GM12878 (cell line): Measurements from ENCODE around the gene KHDRBS1. TPM values are rescaled to one million over a fixed set of nuclear protein-coding genes. Genes with fewer than 3 reads are reported as not detected.

Experiments
- ATF7 ChIP-seq: fragments of 450-650 bp; IDR thresholded peaks from 2 replicates; pipeline ENCODE4 v1.6.1; 2016; ENCODE audit warnings: low read depth, mild to moderate bottlenecking
- BMI1 ChIP-seq: fragments of 450-650 bp; IDR thresholded peaks from 2 replicates; pipeline ENCODE4 v1.6.1; 2016; ENCODE audit warnings: mild to moderate bottlenecking, moderate library complexity, borderline replicate concordance
- CBX3 ChIP-seq: fragments of 200-600 bp; sonication (generic); IDR thresholded peaks from 2 replicates; pipeline ENCODE4 v1.6.1; 2016; ENCODE audit warnings: low read depth, borderline replicate concordance
- CHD2 ChIP-seq: IDR thresholded peaks from 2 replicates; pipeline ENCODE4 v1.6.1; 2011; ENCODE audit warnings: low read depth, low read length, improper control_type of control experiment, borderline replicate concordance
- HCFC1 ChIP-seq: fragments of 150-350 bp; IDR thresholded peaks from 2 replicates; pipeline ENCODE4 v1.6.1; 2014; ENCODE audit warnings: low read length
- HDGF ChIP-seq: fragments of 450-650 bp; IDR thresholded peaks from 2 replicates; pipeline ENCODE4 v1.6.1; 2016; ENCODE audit warnings: antibody characterized with exemption
- MXI1 ChIP-seq: fragments of 150-350 bp; IDR thresholded peaks from 2 replicates; pipeline ENCODE4 v1.6.1; 2011; ENCODE audit warnings: low read depth, mild to moderate bottlenecking, inconsistent platforms, low read length, improper control_type of control experiment
- NRF1 ChIP-seq: conservative IDR thresholded peaks from 2 replicates; pipeline ENCODE4 v1.6.1; 2011; ENCODE audit warnings: mild to moderate bottlenecking, low read depth, low read length, improper control_type of control experiment
- PML ChIP-seq: IDR thresholded peaks from 2 replicates; pipeline ENCODE4 v1.6.1; 2012; ENCODE audit warnings: low read length, inconsistent platforms
- POLR2AphosphoS5 ChIP-seq: IDR thresholded peaks from 2 replicates; pipeline ENCODE4 v1.6.1; 2011; ENCODE audit warnings: mild to moderate bottlenecking, low read length, inconsistent platforms
- RCOR1 ChIP-seq: conservative IDR thresholded peaks from 2 replicates; pipeline ENCODE4 v1.6.1; 2012; ENCODE audit warnings: low read depth, low read length, improper control_type of control experiment
- RELA ChIP-seq: fragments of 450-650 bp; IDR thresholded peaks from 2 replicates; pipeline ENCODE4 v1.8.0; 2014; ENCODE audit warnings: borderline replicate concordance; ENCODE audit not compliant: partially characterized antibody
- SMAD5 ChIP-seq: IDR thresholded peaks from 2 replicates; pipeline ENCODE4 v1.6.1; 2016; ENCODE audit warnings: antibody characterized with exemption, low read depth
- SMC3 ChIP-seq: IDR thresholded peaks from 2 replicates; pipeline ENCODE4 v1.6.1; 2011; ENCODE audit warnings: low read length, improper control_type of control experiment, borderline replicate concordance
- SREBF2 ChIP-seq: IDR thresholded peaks from 2 replicates; pipeline ENCODE4 v1.6.1; 2012; ENCODE audit warnings: mild to moderate bottlenecking, low read length
- TCF7 ChIP-seq: IDR thresholded peaks from 2 replicates; pipeline ENCODE4 v1.6.1; 2014; ENCODE audit warnings: antibody characterized with exemption, borderline replicate concordance
- WRNIP1 ChIP-seq: IDR thresholded peaks from 2 replicates; pipeline ENCODE4 v1.6.1; 2011; ENCODE audit warnings: low read depth, low read length, improper control_type of control experiment, borderline replicate concordance
- ZNF217 ChIP-seq: fragments of 450-650 bp; IDR thresholded peaks from 2 replicates; pipeline ENCODE4 v1.6.1; 2017; ENCODE audit warnings: antibody characterized with exemption, mild to moderate bottlenecking
- ZNF622 ChIP-seq: fragments of 450-650 bp; IDR thresholded peaks from 2 replicates; pipeline ENCODE4 v1.6.1; 2017; ENCODE audit warnings: mild to moderate bottlenecking, inconsistent platforms
- ZZZ3 ChIP-seq: IDR thresholded peaks from 2 replicates; pipeline ENCODE4 v1.6.1; 2011; ENCODE audit warnings: low read depth; ENCODE audit not compliant: control insufficient read depth, insufficient read length
- polyA plus RNA-seq, 11 experiments: library from polyadenylated mRNA; depleted of rRNA in 4 of 11; unstranded in 6 of 11; stranded (reverse) in 5 of 11; fragments of >200 nt; fragmentation: Nextera tagmentation in 4 of 11; fragmentation: Illumina TruSeq in 1 of 11; extraction: Ambion mirVana in 4 of 11; extraction: Trizol in 1 of 11; gene quantifications; 1 replicate in 1 of 11; 2 replicates in 10 of 11; pipeline versions ENCODE4 v1.2.1 to v1.2.3, GENCODE V29; 2011 to 2016; ENCODE audit warnings: inconsistent platforms in 2 of 11, missing spikeins in 2 of 11, low read depth in 1 of 11
- total RNA-seq, 4 experiments: library from RNA; depleted of rRNA in 3 of 4; stranded (reverse); fragments of >200 nt in 3 of 4; fragmentation: Illumina TruSeq in 1 of 4; extraction: Trizol in 1 of 4; gene quantifications; 2 replicates each; pipeline versions ENCODE4 v1.2.1 to v1.2.3, GENCODE V29; 2013 to 2021
- TF ChIP-seq, protein P1 (sequence below): fragments of 450-650 bp; IDR thresholded peaks from 2 replicates; pipeline ENCODE4 v1.6.1; 2017; ENCODE audit warnings: mild to moderate bottlenecking, low read depth, inconsistent platforms; ENCODE audit not compliant: poor library complexity, severe bottlenecking
- TF ChIP-seq, protein P2 (sequence below): IDR thresholded peaks from 2 replicates; pipeline ENCODE4 v1.6.1; 2011; ENCODE audit warnings: borderline replicate concordance, low read depth, mild to moderate bottlenecking, moderate library complexity, low read length; ENCODE audit not compliant: insufficient read depth, poor library complexity, severe bottlenecking
- TF ChIP-seq, protein P3 (sequence below): fragments of 450-650 bp; IDR thresholded peaks from 2 replicates; pipeline ENCODE4 v1.6.1; 2017; ENCODE audit warnings: low read depth, mild to moderate bottlenecking, moderate library complexity

Gene KHDRBS1
- total and polyA plus RNA-seq, 10 of the 15 experiments (the other 5 are each of a cell fraction or from before 2014, with no cell fraction given), result 42.5 to 204 (median 96.0) TPM

DNA sequence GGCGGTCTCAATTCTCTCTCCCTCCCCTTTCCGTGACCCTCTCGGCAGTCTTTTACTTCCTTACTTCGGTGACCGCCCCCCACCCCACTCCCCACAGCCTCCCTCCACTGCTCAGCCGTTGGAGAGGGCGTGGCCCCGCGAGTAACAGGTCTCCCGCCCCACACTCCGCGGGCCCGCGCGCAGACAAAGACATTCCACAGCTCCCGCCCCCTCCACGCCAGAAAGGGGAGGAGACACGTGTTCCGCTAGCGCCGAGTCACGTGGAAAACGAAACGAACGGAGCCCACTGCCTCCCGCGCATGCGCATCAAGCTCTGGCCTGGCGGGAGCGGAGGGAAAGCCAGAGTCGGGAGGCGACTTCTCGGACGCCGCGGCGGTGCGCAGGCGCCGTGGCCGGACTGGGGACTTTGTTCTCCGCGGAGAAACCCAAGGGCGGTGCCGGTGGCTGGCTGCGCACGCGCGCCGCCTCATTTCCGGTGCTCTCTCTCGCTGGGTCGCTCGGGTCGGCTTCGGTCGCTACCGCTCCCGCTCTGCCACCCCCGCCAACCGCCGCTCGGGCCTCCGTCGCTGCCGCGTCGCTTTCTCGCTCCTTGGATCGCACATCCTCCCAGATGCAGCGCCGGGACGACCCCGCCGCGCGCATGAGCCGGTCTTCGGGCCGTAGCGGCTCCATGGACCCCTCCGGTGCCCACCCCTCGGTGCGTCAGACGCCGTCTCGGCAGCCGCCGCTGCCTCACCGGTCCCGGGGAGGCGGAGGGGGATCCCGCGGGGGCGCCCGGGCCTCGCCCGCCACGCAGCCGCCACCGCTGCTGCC is at the start of gene KHDRBS1 (continued):
- TF ChIP-seq, protein P1, sequence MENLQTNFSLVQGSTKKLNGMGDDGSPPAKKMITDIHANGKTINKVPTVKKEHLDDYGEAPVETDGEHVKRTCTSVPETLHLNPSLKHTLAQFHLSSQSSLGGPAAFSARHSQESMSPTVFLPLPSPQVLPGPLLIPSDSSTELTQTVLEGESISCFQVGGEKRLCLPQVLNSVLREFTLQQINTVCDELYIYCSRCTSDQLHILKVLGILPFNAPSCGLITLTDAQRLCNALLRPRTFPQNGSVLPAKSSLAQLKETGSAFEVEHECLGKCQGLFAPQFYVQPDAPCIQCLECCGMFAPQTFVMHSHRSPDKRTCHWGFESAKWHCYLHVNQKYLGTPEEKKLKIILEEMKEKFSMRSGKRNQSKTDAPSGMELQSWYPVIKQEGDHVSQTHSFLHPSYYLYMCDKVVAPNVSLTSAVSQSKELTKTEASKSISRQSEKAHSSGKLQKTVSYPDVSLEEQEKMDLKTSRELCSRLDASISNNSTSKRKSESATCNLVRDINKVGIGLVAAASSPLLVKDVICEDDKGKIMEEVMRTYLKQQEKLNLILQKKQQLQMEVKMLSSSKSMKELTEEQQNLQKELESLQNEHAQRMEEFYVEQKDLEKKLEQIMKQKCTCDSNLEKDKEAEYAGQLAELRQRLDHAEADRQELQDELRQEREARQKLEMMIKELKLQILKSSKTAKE, result no peak
- TF ChIP-seq SREBF2 (0 out of 2 replicates have a peak, but pooled peaks have one; percentile 16), SMAD5 (peak; percentile 49; the same call in 1 of the 2 replicates), CBX3 (no peak), WRNIP1 (no peak), RCOR1 (no peak), ZZZ3 (no peak), SMC3 (no peak), HCFC1 (0 out of 2 replicates have a peak, but pooled peaks have one; percentile 7), RELA (peak; percentile 57), ZNF217 (0 out of 2 replicates have a peak, but pooled peaks have one; percentile 43), ATF7 (no peak), HDGF (peak; percentile 92), CHD2 (peak; percentile 79), POLR2AphosphoS5 (peak; percentile 89), ZNF622 (no peak), TCF7 (no peak), PML (peak; percentile 76; the same call in 1 of the 2 replicates), NRF1 (peak; percentile 100), BMI1 (no peak), MXI1 (peak; percentile 91)
- TF ChIP-seq, protein P2, sequence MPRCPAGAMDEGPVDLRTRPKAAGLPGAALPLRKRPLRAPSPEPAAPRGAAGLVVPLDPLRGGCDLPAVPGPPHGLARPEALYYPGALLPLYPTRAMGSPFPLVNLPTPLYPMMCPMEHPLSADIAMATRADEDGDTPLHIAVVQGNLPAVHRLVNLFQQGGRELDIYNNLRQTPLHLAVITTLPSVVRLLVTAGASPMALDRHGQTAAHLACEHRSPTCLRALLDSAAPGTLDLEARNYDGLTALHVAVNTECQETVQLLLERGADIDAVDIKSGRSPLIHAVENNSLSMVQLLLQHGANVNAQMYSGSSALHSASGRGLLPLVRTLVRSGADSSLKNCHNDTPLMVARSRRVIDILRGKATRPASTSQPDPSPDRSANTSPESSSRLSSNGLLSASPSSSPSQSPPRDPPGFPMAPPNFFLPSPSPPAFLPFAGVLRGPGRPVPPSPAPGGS, result no peak
- TF ChIP-seq, protein P3, sequence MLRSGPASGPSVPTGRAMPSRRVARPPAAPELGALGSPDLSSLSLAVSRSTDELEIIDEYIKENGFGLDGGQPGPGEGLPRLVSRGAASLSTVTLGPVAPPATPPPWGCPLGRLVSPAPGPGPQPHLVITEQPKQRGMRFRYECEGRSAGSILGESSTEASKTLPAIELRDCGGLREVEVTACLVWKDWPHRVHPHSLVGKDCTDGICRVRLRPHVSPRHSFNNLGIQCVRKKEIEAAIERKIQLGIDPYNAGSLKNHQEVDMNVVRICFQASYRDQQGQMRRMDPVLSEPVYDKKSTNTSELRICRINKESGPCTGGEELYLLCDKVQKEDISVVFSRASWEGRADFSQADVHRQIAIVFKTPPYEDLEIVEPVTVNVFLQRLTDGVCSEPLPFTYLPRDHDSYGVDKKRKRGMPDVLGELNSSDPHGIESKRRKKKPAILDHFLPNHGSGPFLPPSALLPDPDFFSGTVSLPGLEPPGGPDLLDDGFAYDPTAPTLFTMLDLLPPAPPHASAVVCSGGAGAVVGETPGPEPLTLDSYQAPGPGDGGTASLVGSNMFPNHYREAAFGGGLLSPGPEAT, result peak; percentile 58; the same call in 1 of the 2 replicates
